GM12878 (cell line): ENCODE measurements around the gene AP1G2. TPM values are rescaled to one million over a fixed set of nuclear protein-coding genes. Genes with fewer than 3 reads are reported as not detected.

Experiments used
- BACH1 ChIP-seq: fragments of 450-650 bp; IDR thresholded peaks from 2 replicates; pipeline ENCODE4 v1.6.1; 2017; ENCODE audit warnings: mild to moderate bottlenecking, borderline replicate concordance
- BHLHE40 ChIP-seq, 2 experiments: fragments of 450-650 bp in 1 of 2; IDR thresholded peaks; 2 replicates each; pipeline ENCODE4 v1.6.1; 2011 to 2017; ENCODE audit warnings: low read depth in 2 of 2, borderline replicate concordance in 1 of 2, improper control_type of control experiment in 1 of 2, low read length in 1 of 2, mild to moderate bottlenecking in 1 of 2
- DPF2 ChIP-seq: fragments of 450-650 bp; IDR thresholded peaks from 2 replicates; pipeline ENCODE4 v1.6.1; 2017; ENCODE audit warnings: mild to moderate bottlenecking
- EGR1 ChIP-seq, 2 experiments: IDR thresholded peaks; 1 replicate in 1 of 2; 2 replicates in 1 of 2; pipeline ENCODE4 v1.6.1; 2011 to 2012; ENCODE audit warnings: low read depth in 2 of 2, low read length in 2 of 2, borderline replicate concordance in 1 of 2, mild to moderate bottlenecking in 1 of 2, moderate library complexity in 1 of 2
- MXI1 ChIP-seq: fragments of 150-350 bp; IDR thresholded peaks from 2 replicates; pipeline ENCODE4 v1.6.1; 2011; ENCODE audit warnings: low read depth, mild to moderate bottlenecking, inconsistent platforms, low read length, improper control_type of control experiment
- NR2C1 ChIP-seq: fragments of 450-650 bp; IDR thresholded peaks from 2 replicates; pipeline ENCODE4 v1.6.1; 2017; ENCODE audit warnings: antibody characterized with exemption, mild to moderate bottlenecking, moderate library complexity
- POLR2A ChIP-seq: IDR thresholded peaks from 2 replicates; pipeline ENCODE4 v1.6.1; 2011; ENCODE audit warnings: low read depth, mild to moderate bottlenecking, low read length
- PRDM15 ChIP-seq: fragments of 450-650 bp; formaldehyde crosslinking; IDR thresholded peaks from 2 replicates; pipeline ENCODE4 v1.4.0; 2020; ENCODE audit warnings: mild to moderate bottlenecking, moderate library complexity
- RELA ChIP-seq: fragments of 450-650 bp; IDR thresholded peaks from 2 replicates; pipeline ENCODE4 v1.8.0; 2014; ENCODE audit warnings: borderline replicate concordance; ENCODE audit not compliant: partially characterized antibody
- RUNX3 ChIP-seq: IDR thresholded peaks from 2 replicates; pipeline ENCODE4 v1.6.1; 2012; ENCODE audit warnings: low read length, inconsistent platforms
- SIX5 ChIP-seq: IDR thresholded peaks from 2 replicates; pipeline ENCODE4 v1.6.1; 2011; ENCODE audit warnings: mild to moderate bottlenecking, low read depth, low read length, moderate library complexity; ENCODE audit not compliant: severe bottlenecking
- SKIL ChIP-seq: fragments of 450-650 bp; IDR thresholded peaks from 2 replicates; pipeline ENCODE4 v1.6.1; 2017; ENCODE audit warnings: mild to moderate bottlenecking, low read depth, inconsistent platforms; ENCODE audit not compliant: poor library complexity, severe bottlenecking
- SMAD5 ChIP-seq: IDR thresholded peaks from 2 replicates; pipeline ENCODE4 v1.6.1; 2016; ENCODE audit warnings: antibody characterized with exemption, low read depth
- SMC3 ChIP-seq: IDR thresholded peaks from 2 replicates; pipeline ENCODE4 v1.6.1; 2011; ENCODE audit warnings: low read length, improper control_type of control experiment, borderline replicate concordance
- TCF3 ChIP-seq: IDR thresholded peaks from 2 replicates; pipeline ENCODE4 v1.6.1; 2012; ENCODE audit warnings: low read depth, mild to moderate bottlenecking, low read length, borderline replicate concordance; ENCODE audit not compliant: insufficient read depth
- ZNF274 ChIP-seq: IDR thresholded peaks from one replicate; pipeline ENCODE4 v1.8.0; 2011; ENCODE audit not compliant: insufficient read length, insufficient read depth
- polyA plus RNA-seq, 11 experiments: library from polyadenylated mRNA; depleted of rRNA in 4 of 11; unstranded in 6 of 11; stranded (reverse) in 5 of 11; fragments of >200 nt; fragmentation: Nextera tagmentation in 4 of 11; fragmentation: Illumina TruSeq in 1 of 11; extraction: Ambion mirVana in 4 of 11; extraction: Trizol in 1 of 11; gene quantifications; 1 replicate in 1 of 11; 2 replicates in 10 of 11; pipeline versions ENCODE4 v1.2.1 to v1.2.3, GENCODE V29; 2011 to 2016; ENCODE audit warnings: inconsistent platforms in 2 of 11, missing spikeins in 2 of 11, low read depth in 1 of 11
- total RNA-seq, 4 experiments: library from RNA; depleted of rRNA in 3 of 4; stranded (reverse); fragments of >200 nt in 3 of 4; fragmentation: Illumina TruSeq in 1 of 4; extraction: Trizol in 1 of 4; gene quantifications; 2 replicates each; pipeline versions ENCODE4 v1.2.1 to v1.2.3, GENCODE V29; 2013 to 2021
- TF ChIP-seq, protein P1 (sequence below): fragments of 450-650 bp; IDR thresholded peaks from 2 replicates; pipeline ENCODE4 v1.6.1; 2016; ENCODE audit warnings: mild to moderate bottlenecking

The AP1G2 gene
- total and polyA plus RNA-seq, 10 of the 15 experiments (the other 5 are each of a cell fraction or from before 2014, with no cell fraction given): 41.5 to 146 (median 103) TPM

- TF ChIP-seq SIX5: peak; percentile 73
- TF ChIP-seq BHLHE40 (IDR thresholded peaks at IDR 0.05; ENCODE audit: borderline replicate concordance in 1 of 2, low read depth in 2 of 2, low read length in 1 of 2): peak in 1 of 2 experiments; percentile 40; a peak in 1 of 4 replicates
- no peak for TF ChIP-seq BACH1
- peak; percentile 36; the same call in 1 of the 2 replicates for TF ChIP-seq MXI1
- TF ChIP-seq SKIL: peak; percentile 29
- no peak for TF ChIP-seq ZNF274
- TF ChIP-seq NR2C1: peak; percentile 73
- no peak for TF ChIP-seq SMC3
- TF ChIP-seq RELA: peak; percentile 61
- no peak for TF ChIP-seq SMAD5
- TF ChIP-seq TCF3: 0 out of 2 replicates have a peak, but pooled peaks have one; percentile 66
- TF ChIP-seq EGR1 (IDR thresholded peaks at IDR 0.05; ENCODE audit: borderline replicate concordance in 1 of 2, low read depth in 2 of 2, low read length in 2 of 2): 0 out of 3 replicates have a peak, but pooled peaks of 1 of the 2 experiments have one; percentile 18
- no peak for TF ChIP-seq PRDM15 (CRISPR knock-in tag)
- no peak for TF ChIP-seq DPF2
- TF ChIP-seq RUNX3: peak; percentile 35; the same call in 1 of the 2 replicates
- TF ChIP-seq, protein P1, sequence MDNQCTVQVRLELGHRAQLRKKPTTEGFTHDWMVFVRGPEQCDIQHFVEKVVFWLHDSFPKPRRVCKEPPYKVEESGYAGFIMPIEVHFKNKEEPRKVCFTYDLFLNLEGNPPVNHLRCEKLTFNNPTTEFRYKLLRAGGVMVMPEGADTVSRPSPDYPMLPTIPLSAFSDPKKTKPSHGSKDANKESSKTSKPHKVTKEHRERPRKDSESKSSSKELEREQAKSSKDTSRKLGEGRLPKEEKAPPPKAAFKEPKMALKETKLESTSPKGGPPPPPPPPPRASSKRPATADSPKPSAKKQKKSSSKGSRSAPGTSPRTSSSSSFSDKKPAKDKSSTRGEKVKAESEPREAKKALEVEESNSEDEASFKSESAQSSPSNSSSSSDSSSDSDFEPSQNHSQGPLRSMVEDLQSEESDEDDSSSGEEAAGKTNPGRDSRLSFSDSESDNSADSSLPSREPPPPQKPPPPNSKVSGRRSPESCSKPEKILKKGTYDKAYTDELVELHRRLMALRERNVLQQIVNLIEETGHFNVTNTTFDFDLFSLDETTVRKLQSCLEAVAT: 0 out of 2 replicates have a peak, but pooled peaks have one; percentile 27
- TF ChIP-seq POLR2A: peak; percentile 56
These were observed 16.1 kb downstream of the AP1G2 start, which contains the start of gene ZFHX2 (continued) for GRCh38 chr14:23551266-23552028.
